Kidney (tissue), 14 donors: ENCODE results near the gene TCF7. TPM values are rescaled to one million over a fixed set of nuclear protein-coding genes. Genes with fewer than 3 reads are reported as not detected.

Experiments
- DNase-seq, 5 donors: peaks; one replicate each; pipeline ENCODE4 v3.0.0-alpha.2; 2013 to 2020
- FAIRE-seq: peaks from 2 replicates; lab custom pipeline; 2012; peaks lifted over from hg19 to GRCh38; lab: Jason Lieb, UNC
- H3K27ac ChIP-seq, 2 donors: one replicate each; pipeline ENCODE4 v1.7.0; 2013; ENCODE audit warnings: low read depth in 2 of 2, low read length in 2 of 2, inconsistent platforms in 1 of 2
- H3K27me3 ChIP-seq: one replicate; pipeline ENCODE4 v1.7.1; 2013; ENCODE audit warnings: low read length, inconsistent platforms; ENCODE audit not compliant: control insufficient read depth, insufficient read depth
- H3K36me3 ChIP-seq, 3 donors: one replicate each; pipeline versions ENCODE4 v1.7.0 to v1.7.1; 2013; ENCODE audit warnings: low read length in 3 of 3, control low read depth in 1 of 3, inconsistent platforms in 1 of 3; ENCODE audit not compliant: insufficient read depth in 3 of 3, control insufficient read depth in 2 of 3
- H3K4me1 ChIP-seq, 3 donors: one replicate each; pipeline versions ENCODE4 v1.7.0 to v1.7.1; 2013; ENCODE audit warnings: low read length in 3 of 3, inconsistent platforms in 1 of 3, low read depth in 1 of 3; ENCODE audit not compliant: control insufficient read depth in 2 of 3, insufficient read depth in 2 of 3
- H3K4me3 ChIP-seq, 3 donors: one replicate each; pipeline versions ENCODE4 v1.7.0 to v1.8.1; 2013; ENCODE audit warnings: low read length in 3 of 3, control low read depth in 1 of 3, inconsistent platforms in 1 of 3
- H3K9ac ChIP-seq, 3 donors: one replicate each; pipeline versions ENCODE4 v1.7.0 to v1.7.1; 2013; ENCODE audit warnings: low read length in 3 of 3, control low read depth in 1 of 3, inconsistent platforms in 1 of 3
- H3K9me3 ChIP-seq, 3 donors: one replicate each; pipeline versions ENCODE4 v1.7.0 to v1.7.1; 2013; ENCODE audit warnings: low read length in 3 of 3, control low read depth in 1 of 3, inconsistent platforms in 1 of 3; ENCODE audit not compliant: control insufficient read depth in 2 of 3, insufficient read depth in 1 of 3
- intact Hi-C: fragments of 100-400 bp; cut with DNase I; formaldehyde crosslinking; loops from one replicate; pipeline ENCODE4 v1.11.1; 2022
- polyA plus RNA-seq: library from polyadenylated mRNA; stranded (reverse); fragments of 350-450 nt; fragmentation: Illumina TruSeq; extraction: RNeasy Lipid Tissue Mini Kit (QIAGEN cat#74804); gene quantifications from one replicate; pipeline ENCODE4 v1.2.3, GENCODE V29; 2014; ENCODE audit warnings: low read depth, low replicate concordance; ENCODE audit not compliant: insufficient read depth
- total RNA-seq: library from RNA; stranded (reverse); fragmentation: NEBNext Ultra II Directional; extraction: Animal tissue kit (Norgen Biotek cat#: 25700); gene quantifications from one replicate; pipeline ENCODE4 v1.2.1, GENCODE V29; 2021
- TF ChIP-seq, protein P1 (sequence below): IDR thresholded peaks from 3 replicates; pipeline ENCODE4 v1.5.1; 2012; ENCODE audit warnings: mild to moderate bottlenecking, moderate library complexity, borderline replicate concordance; ENCODE audit not compliant: insufficient read depth; ENCODE audit errors: extremely low read depth
- donor health status: control.
- donor health status: control.
- donor health status: control.
- donor health status: control.
- donor health status: control.
- donor health status: DM: yes; HTN: yes; CAD: no.
- donor health status: Normal renal cell carcinoma (clear cell type).

The TCF7 gene
- total and polyA plus RNA-seq, 2 donors from 2014 or later, result 1.2 to 15.6 TPM

DNA sequence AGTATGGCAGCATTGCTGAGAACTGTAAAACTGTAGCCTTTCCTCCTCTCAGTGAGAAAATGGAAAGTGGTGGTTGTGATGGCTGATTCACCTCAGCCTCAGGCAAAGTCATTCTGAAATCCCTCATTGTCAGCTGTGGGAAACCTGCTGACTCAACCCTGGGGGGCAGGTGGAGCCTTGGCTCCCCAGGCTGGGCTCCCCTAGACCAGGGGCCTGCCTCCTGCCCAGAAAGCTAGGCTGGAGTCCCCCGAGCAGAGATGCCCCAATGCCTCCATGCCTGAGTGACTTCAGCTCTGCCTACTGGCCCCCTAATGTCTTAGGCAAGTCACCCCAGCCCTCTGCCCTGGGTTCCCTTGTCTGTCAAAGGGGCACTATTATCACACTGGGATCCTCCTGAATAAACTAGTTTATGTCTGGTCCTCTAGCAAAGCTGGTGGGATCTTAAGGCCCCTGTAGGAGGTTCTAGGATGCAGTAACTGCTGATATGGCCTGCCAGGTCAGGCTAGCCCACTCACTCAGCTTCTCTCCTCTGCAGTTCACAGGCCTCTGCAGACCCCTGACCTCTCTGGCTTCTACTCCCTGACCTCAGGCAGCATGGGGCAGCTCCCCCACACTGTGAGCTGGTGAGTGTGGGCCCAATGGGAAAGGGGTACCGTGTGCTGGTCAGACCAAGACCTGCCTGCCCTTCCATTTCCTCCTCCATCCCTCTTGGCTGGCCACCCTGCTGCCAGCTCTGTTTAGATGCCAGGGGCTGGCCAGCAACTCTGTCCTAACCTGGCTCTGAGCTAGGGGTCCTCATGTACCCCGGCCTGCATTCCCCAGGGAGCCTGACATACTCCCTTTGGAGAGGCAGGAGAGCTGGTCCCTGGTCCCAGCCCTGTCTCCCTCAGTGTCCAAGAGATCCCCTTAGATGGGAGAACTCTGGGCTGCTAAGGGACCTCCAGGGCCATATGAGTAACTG, 24.2 kb downstream of the TCF7 start:
- Histone ChIP-seq H3K27me3 (no peaks in the 10 kb centered on the region), H3K4me3 (no peak overlapping the region), H3K9me3 (no peaks in the 10 kb centered on the region), H3K4me1 (peaks cover 0 to 4% (median 0%) of the 10 kb centered on the region in 3 donors), H3K9ac (no peak overlapping the region), H3K36me3 (peaks cover 1 to 7% (median 4%) of the 10 kb centered on the region in 3 donors), H3K27ac (no peak overlapping the region)
- FAIRE-seq (no peak), DNase-seq (peak in 2 of 5 donors; percentile 24 to 57)
- intact Hi-C loops, result no loop called here
- TF ChIP-seq, protein P1, sequence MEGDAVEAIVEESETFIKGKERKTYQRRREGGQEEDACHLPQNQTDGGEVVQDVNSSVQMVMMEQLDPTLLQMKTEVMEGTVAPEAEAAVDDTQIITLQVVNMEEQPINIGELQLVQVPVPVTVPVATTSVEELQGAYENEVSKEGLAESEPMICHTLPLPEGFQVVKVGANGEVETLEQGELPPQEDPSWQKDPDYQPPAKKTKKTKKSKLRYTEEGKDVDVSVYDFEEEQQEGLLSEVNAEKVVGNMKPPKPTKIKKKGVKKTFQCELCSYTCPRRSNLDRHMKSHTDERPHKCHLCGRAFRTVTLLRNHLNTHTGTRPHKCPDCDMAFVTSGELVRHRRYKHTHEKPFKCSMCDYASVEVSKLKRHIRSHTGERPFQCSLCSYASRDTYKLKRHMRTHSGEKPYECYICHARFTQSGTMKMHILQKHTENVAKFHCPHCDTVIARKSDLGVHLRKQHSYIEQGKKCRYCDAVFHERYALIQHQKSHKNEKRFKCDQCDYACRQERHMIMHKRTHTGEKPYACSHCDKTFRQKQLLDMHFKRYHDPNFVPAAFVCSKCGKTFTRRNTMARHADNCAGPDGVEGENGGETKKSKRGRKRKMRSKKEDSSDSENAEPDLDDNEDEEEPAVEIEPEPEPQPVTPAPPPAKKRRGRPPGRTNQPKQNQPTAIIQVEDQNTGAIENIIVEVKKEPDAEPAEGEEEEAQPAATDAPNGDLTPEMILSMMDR, result no peak

DNA sequence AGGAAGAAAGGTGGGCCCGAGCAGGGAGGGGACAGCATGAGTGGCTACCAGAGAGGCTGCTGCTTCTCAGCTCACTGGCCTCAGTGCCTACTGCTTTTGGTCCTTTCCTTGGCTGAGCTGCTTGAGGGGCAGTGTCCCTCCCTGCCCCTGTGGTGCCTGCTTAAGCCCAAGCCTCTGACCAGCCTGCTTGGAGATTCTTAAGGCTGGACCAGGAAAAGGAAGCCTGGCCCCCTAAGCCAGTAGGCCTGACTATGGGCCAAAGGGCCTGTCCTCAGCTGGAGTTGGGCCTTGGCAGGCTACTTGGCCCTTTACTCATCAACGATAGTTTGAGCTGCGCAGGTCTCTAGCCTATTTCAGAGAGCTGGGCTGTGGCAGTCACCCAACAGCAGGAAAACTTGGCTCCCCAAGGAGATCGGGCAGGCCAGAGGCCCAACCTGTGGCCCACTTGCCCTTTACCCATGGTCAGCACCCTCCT, 24.9 kb downstream of the TCF7 start:
- H3K27ac ChIP-seq, result no peak overlapping the region
- FAIRE-seq (no peak), DNase-seq (peak in 1 of 5 donors; percentile 30)
- H3K36me3 ChIP-seq, result peaks cover 5 to 8% (median 7%) of the 10 kb centered on the region in 3 donors
- TF ChIP-seq, protein P1, result no peak
- no peaks in the 10 kb centered on the region for H3K9me3 ChIP-seq
- no peak overlapping the region for H3K4me3 ChIP-seq
- no peaks in the 10 kb centered on the region for H3K27me3 ChIP-seq
- intact Hi-C loops, result no loop called here
- H3K4me1 ChIP-seq, result peaks cover 0 to 4% (median 0%) of the 10 kb centered on the region in 3 donors
- H3K9ac ChIP-seq, result no peak overlapping the region

DNA sequence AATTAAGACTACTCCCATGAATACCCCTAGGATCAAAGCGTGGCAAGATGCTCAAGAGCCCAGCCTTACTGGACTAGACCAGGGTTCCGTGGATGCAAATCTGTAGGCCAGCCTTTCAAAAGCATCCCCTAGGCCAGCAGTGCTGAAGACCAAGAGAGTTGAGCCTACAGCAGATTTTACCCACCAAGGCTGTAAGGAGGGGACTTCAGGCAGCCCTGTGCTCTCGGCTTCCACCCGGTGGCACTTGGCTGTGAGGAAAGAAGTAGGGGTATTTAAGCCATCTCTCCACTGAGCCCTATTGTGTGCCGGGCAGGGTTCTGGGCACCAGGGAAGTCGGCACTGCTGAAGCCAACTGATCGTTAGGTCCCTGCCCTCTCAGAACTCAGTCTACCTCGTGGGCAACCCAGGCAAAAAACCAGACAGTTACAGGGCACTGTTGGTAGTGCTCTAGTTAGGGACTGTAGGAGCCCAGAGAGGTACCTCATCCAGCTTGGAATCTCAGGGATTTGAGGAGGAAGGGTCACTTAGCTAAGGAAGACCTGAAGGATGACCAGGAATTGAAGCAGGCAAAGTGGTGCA, 25.5 kb downstream of the TCF7 start:
- Histone ChIP-seq H3K36me3 (peaks cover 5 to 12% (median 7%) of the 10 kb centered on the region in 3 donors), H3K4me3 (no peak overlapping the region), H3K9me3 (no peaks in the 10 kb centered on the region), H3K9ac (no peak overlapping the region), H3K4me1 (peaks cover 0 to 4% (median 0%) of the 10 kb centered on the region in 3 donors), H3K27ac (no peak overlapping the region), H3K27me3 (no peaks in the 10 kb centered on the region)
- no peak for FAIRE-seq
- intact Hi-C loops, result loop anchor here (5.0 kb wide), 1 partner anchor 98 kb away; no protein-coding TSS in a partner anchor
- DNase-seq, result peak in 2 of 5 donors; percentile 22 to 46
- TF ChIP-seq, protein P1, result no peak
